A549 (cell line): ENCODE measurements around the gene PAQR7.

ENCODE experiments used
- ELK1 ChIP-seq: fragments of 150-350 bp; IDR thresholded peaks from 2 replicates; pipeline ENCODE4 v1.6.1; 2014; ENCODE audit warnings: low read depth, mild to moderate bottlenecking, low read length
- EP300 ChIP-seq, 2 experiments: fragments of >200 bp; sonication (Bioruptor Twin); formaldehyde crosslinking; IDR thresholded peaks; 2 replicates in 1 of 2; 3 replicates in 1 of 2; pipeline ENCODE4 v1.6.1; 2016 to 2017
- TF ChIP-seq, protein P1 (sequence below): fragments of >200 bp; sonication (Bioruptor Twin); formaldehyde crosslinking; IDR thresholded peaks from 3 replicates; pipeline ENCODE4 v1.5.1; 2016

- no peak for TF ChIP-seq EP300 (IDR thresholded peaks at IDR 0.05)
- TF ChIP-seq, protein P1, sequence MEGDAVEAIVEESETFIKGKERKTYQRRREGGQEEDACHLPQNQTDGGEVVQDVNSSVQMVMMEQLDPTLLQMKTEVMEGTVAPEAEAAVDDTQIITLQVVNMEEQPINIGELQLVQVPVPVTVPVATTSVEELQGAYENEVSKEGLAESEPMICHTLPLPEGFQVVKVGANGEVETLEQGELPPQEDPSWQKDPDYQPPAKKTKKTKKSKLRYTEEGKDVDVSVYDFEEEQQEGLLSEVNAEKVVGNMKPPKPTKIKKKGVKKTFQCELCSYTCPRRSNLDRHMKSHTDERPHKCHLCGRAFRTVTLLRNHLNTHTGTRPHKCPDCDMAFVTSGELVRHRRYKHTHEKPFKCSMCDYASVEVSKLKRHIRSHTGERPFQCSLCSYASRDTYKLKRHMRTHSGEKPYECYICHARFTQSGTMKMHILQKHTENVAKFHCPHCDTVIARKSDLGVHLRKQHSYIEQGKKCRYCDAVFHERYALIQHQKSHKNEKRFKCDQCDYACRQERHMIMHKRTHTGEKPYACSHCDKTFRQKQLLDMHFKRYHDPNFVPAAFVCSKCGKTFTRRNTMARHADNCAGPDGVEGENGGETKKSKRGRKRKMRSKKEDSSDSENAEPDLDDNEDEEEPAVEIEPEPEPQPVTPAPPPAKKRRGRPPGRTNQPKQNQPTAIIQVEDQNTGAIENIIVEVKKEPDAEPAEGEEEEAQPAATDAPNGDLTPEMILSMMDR, result no peak
- no peak for TF ChIP-seq ELK1
Measured at GRCh38 chr1:25871704-25872494, 3.6 kb downstream of the PAQR7 start.
